ENCODE measurements around the gene GUK1. TPM values are rescaled to one million over a fixed set of nuclear protein-coding genes. Genes with fewer than 3 reads are reported as not detected.

The GUK1 gene
- total RNA-seq, 1 donor from 2014 or later, result 87.7 TPM

DNA sequence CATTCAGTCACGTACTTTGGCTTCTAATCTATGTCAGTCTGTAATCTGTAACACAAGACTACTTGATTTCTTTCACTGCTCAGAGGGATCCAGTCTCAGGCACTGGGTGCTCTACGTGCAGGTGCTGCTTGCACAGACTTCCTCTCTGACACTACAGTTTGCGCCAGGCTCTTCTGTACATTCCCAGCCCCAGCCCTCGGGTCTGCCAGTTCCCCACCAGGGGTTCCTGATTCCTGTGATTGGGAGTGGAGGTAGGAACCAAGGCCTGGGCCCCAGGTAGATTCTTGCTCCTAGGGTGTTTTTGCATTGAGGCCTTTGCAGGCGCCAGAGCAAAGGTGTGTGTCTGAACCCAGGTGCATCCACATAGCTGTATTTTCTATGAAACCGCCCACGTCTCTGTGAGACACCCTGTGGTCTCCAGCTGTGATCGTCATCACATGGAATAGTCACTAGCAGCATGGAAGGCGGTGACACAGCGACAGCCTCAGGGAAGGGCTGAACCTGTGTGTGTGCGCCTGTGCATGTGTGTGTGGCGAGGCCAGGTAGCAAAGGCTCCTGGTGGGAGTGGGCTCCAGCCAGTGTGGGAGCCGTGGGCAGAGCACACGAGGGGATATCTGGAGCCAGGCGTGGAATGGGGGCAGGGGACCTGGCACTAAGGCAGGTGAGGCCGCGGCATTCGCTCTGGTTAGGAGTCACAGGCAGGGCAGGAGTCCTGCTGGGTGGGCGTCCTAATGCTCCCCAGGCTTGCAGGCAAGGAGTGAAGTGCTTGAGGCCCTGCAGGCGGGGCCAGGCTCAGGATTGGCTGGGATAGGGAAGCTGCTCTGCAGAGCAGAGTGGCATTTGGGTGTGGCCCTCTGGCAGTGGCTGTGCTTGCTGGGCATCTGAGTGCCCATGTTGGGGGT is 14.8 kb downstream of the GUK1 start:
- Histone ChIP-seq H3K4me1 (peaks cover 6% of the 10 kb centered on the region), H3K27me3 (no peaks in the 10 kb centered on the region), H3K79me2 (ENCODE audit: low read depth) (no peaks in the 10 kb centered on the region), H3K36me3 (no peaks in the 10 kb centered on the region), H3K9me3 (ENCODE audit: low read depth) (no peaks in the 10 kb centered on the region), H3F3A (ENCODE audit: low read depth) (no peaks in the 10 kb centered on the region), H3K27ac (no peak overlapping the region), H3K4me3 (no peak overlapping the region), H4K20me1 (ENCODE audit: low read depth) (no peaks in the 10 kb centered on the region), H2AFZ (replicated peaks) (no peak overlapping the region), H3K4me2 (no peak overlapping the region), H3K9ac (peak overlapping the region; percentile 8)
- TF ChIP-seq, protein P1, sequence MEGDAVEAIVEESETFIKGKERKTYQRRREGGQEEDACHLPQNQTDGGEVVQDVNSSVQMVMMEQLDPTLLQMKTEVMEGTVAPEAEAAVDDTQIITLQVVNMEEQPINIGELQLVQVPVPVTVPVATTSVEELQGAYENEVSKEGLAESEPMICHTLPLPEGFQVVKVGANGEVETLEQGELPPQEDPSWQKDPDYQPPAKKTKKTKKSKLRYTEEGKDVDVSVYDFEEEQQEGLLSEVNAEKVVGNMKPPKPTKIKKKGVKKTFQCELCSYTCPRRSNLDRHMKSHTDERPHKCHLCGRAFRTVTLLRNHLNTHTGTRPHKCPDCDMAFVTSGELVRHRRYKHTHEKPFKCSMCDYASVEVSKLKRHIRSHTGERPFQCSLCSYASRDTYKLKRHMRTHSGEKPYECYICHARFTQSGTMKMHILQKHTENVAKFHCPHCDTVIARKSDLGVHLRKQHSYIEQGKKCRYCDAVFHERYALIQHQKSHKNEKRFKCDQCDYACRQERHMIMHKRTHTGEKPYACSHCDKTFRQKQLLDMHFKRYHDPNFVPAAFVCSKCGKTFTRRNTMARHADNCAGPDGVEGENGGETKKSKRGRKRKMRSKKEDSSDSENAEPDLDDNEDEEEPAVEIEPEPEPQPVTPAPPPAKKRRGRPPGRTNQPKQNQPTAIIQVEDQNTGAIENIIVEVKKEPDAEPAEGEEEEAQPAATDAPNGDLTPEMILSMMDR (IDR thresholded peaks at IDR 0.05), result no peak
- TF ChIP-seq EZH2phosphoT487 (IDR thresholded peaks at IDR 0.05), result no peak
- no peak for TF ChIP-seq EZH2 (IDR thresholded peaks at IDR 0.05)
- Mint-ChIP-seq H3K9me3 (no peaks in the 10 kb centered on the region), H3K27me3 (ENCODE audit: insufficient read depth, low read depth) (peaks cover 10% of the 10 kb centered on the region), H3K27ac (peak overlapping the region; percentile 46), H3K4me3 (no peak overlapping the region), H3K36me3 (no peaks in the 10 kb centered on the region), H3K4me1 (peaks cover under 1% of the 10 kb centered on the region)
- no peak for DNase-seq (ENCODE audit: low spot score)

GRCh38 chr1:228155596-228156514 is 15.8 kb downstream of the GUK1 start:
- no peak for TF ChIP-seq EZH2 (IDR thresholded peaks at IDR 0.05)
- TF ChIP-seq, protein P1 (IDR thresholded peaks at IDR 0.05), result no peak
- no peak for TF ChIP-seq EZH2phosphoT487 (IDR thresholded peaks at IDR 0.05)
- H3K27me3 Mint-ChIP-seq (ENCODE audit: insufficient read depth, low read depth), result peaks cover 10% of the 10 kb centered on the region
- Histone ChIP-seq H2AFZ (replicated peaks) (no peak overlapping the region), H3K4me1 (no peaks in the 10 kb centered on the region), H3K4me2 (no peak overlapping the region), H3K9me3 (ENCODE audit: low read depth) (no peaks in the 10 kb centered on the region), H3K36me3 (no peaks in the 10 kb centered on the region), H3K4me3 (no peak overlapping the region), H3K9ac (no peak overlapping the region), H3F3A (ENCODE audit: low read depth) (no peaks in the 10 kb centered on the region), H3K79me2 (ENCODE audit: low read depth) (no peaks in the 10 kb centered on the region), H4K20me1 (ENCODE audit: low read depth) (no peaks in the 10 kb centered on the region), H3K27ac (no peak overlapping the region), H3K27me3 (no peaks in the 10 kb centered on the region)
- no peaks in the 10 kb centered on the region for H3K36me3 Mint-ChIP-seq
- H3K27ac Mint-ChIP-seq, result no peak overlapping the region
- DNase-seq (ENCODE audit: low spot score), result no peak
- H3K4me1 Mint-ChIP-seq, result no peaks in the 10 kb centered on the region
- H3K9me3 Mint-ChIP-seq, result no peaks in the 10 kb centered on the region
- H3K4me3 Mint-ChIP-seq, result no peak overlapping the region

- TF ChIP-seq, protein P1 (IDR thresholded peaks at IDR 0.05), result no peak
- no peak for TF ChIP-seq EZH2 (IDR thresholded peaks at IDR 0.05)
- no peak for TF ChIP-seq EZH2phosphoT487 (IDR thresholded peaks at IDR 0.05)
- no peak overlapping the region for H3K4me3 ChIP-seq
- DNase-seq (ENCODE audit: low spot score), result no peak
- H3K27me3 ChIP-seq, result no peaks in the 10 kb centered on the region
- H3K36me3 ChIP-seq, result no peaks in the 10 kb centered on the region
- no peak overlapping the region for H3K4me2 ChIP-seq
- H4K20me1 ChIP-seq (ENCODE audit: low read depth), result no peaks in the 10 kb centered on the region
- no peaks in the 10 kb centered on the region for H3K79me2 ChIP-seq (ENCODE audit: low read depth)
- H3K27ac ChIP-seq, result no peak overlapping the region
- no peaks in the 10 kb centered on the region for H3K9me3 ChIP-seq (ENCODE audit: low read depth)
- no peaks in the 10 kb centered on the region for H3F3A ChIP-seq (ENCODE audit: low read depth)
- Mint-ChIP-seq H3K27ac (no peak overlapping the region), H3K36me3 (no peaks in the 10 kb centered on the region), H3K9me3 (no peaks in the 10 kb centered on the region), H3K4me3 (no peak overlapping the region), H3K4me1 (no peaks in the 10 kb centered on the region), H3K27me3 (ENCODE audit: insufficient read depth, low read depth) (peaks cover 10% of the 10 kb centered on the region)
- peaks cover 4% of the 10 kb centered on the region for H3K4me1 ChIP-seq
- no peak overlapping the region for H2AFZ ChIP-seq (replicated peaks)
- H3K9ac ChIP-seq, result no peak overlapping the region
Observed at GRCh38 chr1:228156515-228156881, 16.4 kb downstream of the GUK1 start.
